NB4 (cell line): ENCODE results near the gene EVA1C.

Source experiments
- MAX ChIP-seq: IDR thresholded peaks from 2 replicates; pipeline ENCODE4 v1.6.1; 2011; ENCODE audit warnings: low read depth, low read length
- MYC ChIP-seq: IDR thresholded peaks from 2 replicates; pipeline ENCODE4 v1.6.1; 2011; ENCODE audit warnings: low read depth, low read length
- POLR2A ChIP-seq: IDR thresholded peaks from 2 replicates; pipeline ENCODE4 v1.6.1; 2011; ENCODE audit warnings: mild to moderate bottlenecking; ENCODE audit not compliant: insufficient read length; ENCODE audit errors: extremely low read depth
- TF ChIP-seq, protein P1 (sequence below): IDR thresholded peaks from one replicate; pipeline ENCODE4 v1.5.1; 2012; ENCODE audit warnings: low read depth, low read length

DNA sequence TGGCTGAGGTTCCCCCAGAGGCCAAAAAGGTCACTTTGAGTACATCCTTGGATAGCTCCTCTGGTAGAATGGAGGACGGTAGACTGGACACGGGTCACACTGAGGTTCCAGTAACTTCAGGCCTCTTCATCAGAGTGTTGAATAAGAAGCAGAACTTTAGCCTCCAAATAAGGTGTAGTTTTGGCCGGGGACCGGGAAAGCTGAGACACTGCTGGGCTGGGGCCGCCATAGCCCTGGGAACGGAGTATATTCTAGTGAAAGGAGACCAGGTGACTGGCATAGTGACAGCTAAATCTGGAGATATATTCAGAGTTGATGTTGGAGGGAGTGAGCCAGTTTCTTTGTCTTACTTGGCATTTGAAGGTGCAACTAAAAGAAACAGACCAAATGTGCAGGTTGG is 84.1 kb downstream of the EVA1C start:
- TF ChIP-seq, protein P1, sequence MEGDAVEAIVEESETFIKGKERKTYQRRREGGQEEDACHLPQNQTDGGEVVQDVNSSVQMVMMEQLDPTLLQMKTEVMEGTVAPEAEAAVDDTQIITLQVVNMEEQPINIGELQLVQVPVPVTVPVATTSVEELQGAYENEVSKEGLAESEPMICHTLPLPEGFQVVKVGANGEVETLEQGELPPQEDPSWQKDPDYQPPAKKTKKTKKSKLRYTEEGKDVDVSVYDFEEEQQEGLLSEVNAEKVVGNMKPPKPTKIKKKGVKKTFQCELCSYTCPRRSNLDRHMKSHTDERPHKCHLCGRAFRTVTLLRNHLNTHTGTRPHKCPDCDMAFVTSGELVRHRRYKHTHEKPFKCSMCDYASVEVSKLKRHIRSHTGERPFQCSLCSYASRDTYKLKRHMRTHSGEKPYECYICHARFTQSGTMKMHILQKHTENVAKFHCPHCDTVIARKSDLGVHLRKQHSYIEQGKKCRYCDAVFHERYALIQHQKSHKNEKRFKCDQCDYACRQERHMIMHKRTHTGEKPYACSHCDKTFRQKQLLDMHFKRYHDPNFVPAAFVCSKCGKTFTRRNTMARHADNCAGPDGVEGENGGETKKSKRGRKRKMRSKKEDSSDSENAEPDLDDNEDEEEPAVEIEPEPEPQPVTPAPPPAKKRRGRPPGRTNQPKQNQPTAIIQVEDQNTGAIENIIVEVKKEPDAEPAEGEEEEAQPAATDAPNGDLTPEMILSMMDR = no peak
- TF ChIP-seq POLR2A (no peak), MAX (no peak), MYC (no peak)
